Fibroblast of villous mesenchyme (primary cell): ENCODE results near the gene R3HDML. TPM values are rescaled to one million over a fixed set of nuclear protein-coding genes. Genes with fewer than 3 reads are reported as not detected.

Experiments used
- DNase-seq: peaks from one replicate; pipeline ENCODE4 v3.0.0-alpha.2; 2010; ENCODE audit warnings: low read depth
- H3K4me3 ChIP-seq: 2 replicates; pipeline ENCODE4 v1.5.1; 2011; ENCODE audit warnings: low read depth, mild to moderate bottlenecking, low read length
- total RNA-seq: library from RNA; depleted of rRNA; stranded (reverse); fragments of >200 nt; gene quantifications from 2 replicates; pipeline ENCODE4 v1.2.3, GENCODE V29; 2012
- TF ChIP-seq, protein P1 (sequence below): IDR thresholded peaks from 2 replicates; pipeline ENCODE4 v1.5.1; 2012; ENCODE audit warnings: low read depth, mild to moderate bottlenecking, low read length; ENCODE audit not compliant: insufficient read depth

R3HDML gene
- total RNA-seq, 1 donor = not detected

DNA sequence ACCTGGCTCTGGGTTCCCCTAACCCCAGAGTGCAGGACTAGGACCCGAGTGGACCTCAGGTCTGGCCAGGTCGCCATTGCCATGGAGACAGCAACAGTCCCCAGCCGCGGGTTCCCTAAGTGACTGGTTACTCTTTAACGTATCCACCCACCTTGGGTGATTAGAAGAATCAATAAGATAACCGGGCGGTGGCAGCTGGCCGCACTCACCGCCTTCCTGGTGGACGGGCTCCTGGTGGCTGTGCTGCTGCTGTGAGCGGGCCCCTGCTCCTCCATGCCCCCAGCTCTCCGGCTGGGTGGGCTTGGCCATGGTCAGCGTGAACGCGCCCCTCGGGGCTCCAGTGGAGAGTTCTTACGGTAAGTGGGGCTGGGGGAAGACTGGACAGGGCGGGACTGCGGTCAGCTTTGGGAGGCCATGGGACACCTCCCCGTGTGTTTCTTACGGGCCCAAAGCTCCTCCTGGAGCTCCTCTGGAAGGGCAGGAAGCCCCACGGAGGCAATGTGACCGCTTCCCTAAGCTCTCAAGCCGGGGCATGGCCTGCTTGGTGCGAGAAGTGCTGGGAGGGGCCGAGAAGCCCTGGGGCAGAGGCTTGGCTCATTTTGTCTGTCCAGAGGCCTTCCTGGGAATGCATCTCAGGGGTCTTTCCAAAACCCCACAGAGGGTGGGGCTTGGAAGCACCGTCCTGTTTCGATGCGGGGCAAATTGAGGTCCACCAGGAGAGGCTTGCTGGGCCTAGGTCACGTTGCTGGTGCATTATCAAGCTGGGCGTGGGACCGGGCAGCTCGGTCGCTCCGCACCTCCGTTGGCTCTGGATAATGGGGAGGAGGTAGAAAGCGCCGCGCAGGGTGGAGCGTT lies 18.9 kb downstream of the R3HDML start, which contains the start of gene HNF4A:
Gene HNF4A, plus strand, starts transcription at position 202 of the 855 bp plus-strand sequence. Its CDS starts 106 bp downstream, at position 308.
- TF ChIP-seq, protein P1, sequence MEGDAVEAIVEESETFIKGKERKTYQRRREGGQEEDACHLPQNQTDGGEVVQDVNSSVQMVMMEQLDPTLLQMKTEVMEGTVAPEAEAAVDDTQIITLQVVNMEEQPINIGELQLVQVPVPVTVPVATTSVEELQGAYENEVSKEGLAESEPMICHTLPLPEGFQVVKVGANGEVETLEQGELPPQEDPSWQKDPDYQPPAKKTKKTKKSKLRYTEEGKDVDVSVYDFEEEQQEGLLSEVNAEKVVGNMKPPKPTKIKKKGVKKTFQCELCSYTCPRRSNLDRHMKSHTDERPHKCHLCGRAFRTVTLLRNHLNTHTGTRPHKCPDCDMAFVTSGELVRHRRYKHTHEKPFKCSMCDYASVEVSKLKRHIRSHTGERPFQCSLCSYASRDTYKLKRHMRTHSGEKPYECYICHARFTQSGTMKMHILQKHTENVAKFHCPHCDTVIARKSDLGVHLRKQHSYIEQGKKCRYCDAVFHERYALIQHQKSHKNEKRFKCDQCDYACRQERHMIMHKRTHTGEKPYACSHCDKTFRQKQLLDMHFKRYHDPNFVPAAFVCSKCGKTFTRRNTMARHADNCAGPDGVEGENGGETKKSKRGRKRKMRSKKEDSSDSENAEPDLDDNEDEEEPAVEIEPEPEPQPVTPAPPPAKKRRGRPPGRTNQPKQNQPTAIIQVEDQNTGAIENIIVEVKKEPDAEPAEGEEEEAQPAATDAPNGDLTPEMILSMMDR = no peak
- H3K4me3 ChIP-seq = no peak within 1 kb of the TSS
- DNase-seq = no peak

DNA sequence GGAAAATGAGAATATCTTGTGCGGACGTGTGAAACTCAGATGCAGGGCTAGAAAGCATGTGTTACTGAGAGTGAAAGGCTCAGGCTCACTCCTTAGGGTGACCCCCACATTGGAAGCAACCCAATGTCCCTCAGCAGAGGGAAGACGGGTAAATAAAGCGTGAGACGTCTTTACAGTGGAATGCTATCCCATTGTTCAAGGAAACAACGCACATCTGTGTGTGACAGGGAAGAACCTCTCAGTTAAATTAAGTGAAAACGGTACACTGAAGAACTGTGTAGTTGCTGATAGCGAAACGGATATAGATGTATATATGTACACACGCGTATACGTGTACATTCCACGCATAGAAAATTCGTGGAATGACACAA lies 19.5 kb downstream of the R3HDML start:
- DNase-seq = no peak
- TF ChIP-seq, protein P1 = no peak
- H3K4me3 ChIP-seq = no peak overlapping the region

DNA sequence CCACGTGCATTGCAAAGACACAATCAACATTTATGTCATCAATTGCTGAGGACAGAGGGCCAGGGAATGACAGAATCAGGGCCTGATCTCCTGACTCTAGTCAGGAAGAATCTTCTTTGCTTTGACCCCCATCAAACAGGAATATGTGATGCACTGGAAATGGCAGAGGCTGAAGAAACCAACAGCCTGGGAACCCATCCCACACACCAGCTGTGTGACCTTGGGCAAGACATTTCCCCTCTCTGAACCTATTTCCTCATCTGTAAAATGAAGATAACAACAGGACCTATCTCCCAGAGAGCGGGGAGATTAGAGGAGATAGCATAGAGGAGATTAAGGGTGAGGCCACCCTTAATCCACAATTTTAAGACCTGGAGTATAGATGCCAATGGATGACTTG lies 20.2 kb downstream of the R3HDML start:
- DNase-seq = peak; percentile 11
- H3K4me3 ChIP-seq = no peak overlapping the region
- TF ChIP-seq, protein P1 = no peak

DNA sequence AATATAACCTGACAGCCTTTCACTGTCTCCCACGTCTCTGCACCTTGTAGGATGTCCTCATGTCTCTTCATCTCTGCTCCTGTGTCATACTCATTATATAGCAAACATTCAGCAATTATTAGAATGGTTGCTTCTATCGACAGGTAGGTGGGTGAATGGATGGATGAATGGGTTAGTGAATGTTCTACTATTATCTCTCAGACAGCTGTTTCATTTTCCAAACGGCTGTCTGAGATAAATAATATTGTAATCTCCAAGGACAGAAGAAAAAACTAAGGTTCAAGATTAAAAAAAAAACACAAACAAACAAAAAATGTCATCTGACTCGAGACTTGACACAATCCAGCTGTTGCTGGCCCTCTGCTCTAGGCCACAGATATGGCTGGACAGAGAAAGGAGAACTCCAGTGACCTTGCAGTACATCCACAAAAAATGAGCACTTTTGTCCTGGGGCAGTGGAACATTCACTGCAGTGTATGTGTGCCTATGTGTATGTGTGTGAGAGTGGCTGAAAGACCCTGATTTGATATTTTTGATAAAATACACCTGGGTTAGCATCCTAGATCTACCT lies 20.8 kb downstream of the R3HDML start:
- DNase-seq = peak; percentile 29
- TF ChIP-seq, protein P1 = no peak
- H3K4me3 ChIP-seq = no peak overlapping the region

DNA sequence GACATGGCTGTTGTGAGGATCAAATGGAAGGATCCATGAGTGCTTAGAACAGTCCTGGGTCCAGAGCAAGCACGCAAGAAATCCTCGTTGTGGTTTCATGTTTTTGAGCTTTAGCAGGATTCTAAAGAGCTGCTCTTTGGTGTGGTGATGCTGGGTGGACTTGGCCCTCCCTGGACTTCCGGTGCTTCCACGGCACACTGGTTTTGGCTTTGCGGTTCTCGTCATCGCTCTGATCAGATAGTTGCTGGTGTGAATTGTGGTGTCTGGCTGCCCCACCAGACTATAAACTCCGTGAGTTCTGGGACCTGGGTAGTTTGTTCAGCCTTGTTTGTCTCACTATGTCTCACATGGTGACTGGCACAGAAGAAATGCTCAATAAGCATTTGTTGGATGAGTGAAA lies 21.9 kb downstream of the R3HDML start:
- DNase-seq = no peak
- TF ChIP-seq, protein P1 = no peak
- no peak overlapping the region for H3K4me3 ChIP-seq

DNA sequence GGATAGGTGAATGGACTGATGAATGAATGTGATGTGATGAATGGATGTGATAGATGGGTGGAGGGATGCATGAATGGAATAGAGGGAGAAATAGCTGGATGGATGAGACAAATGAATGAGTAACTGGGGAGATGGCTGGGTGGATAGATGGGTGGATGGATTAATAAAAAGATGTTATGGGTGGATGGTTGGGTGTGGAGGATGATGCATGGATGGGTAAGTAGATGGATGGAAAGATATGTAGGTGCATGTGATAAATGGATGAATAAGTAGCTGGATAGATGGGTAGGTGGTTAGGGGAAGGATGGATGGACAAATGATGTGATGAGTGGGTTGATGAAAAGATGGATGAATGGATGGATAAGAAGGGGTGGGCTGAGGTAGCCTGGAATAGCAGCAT lies 23.4 kb downstream of the R3HDML start:
- no peak for DNase-seq
- TF ChIP-seq, protein P1 = no peak
- no peak overlapping the region for H3K4me3 ChIP-seq

DNA sequence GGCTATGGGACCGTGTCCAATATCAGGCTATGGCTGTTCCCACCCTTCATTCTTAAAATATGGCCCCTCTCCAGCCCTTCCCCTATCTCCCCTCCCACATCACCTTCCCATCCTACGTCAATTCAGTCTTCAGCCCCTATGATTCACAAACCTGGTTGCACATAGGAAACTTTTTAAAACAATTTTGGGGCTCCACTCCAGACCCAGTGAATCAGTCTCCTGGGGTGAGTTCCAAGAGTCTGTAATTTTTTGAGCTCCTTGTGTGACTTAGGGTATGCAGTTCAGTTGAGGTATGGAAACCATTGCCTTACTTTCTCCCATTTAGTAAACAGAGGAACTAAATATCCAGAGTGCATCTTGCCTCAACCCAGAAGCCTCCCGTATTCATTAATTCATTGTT lies 24.2 kb downstream of the R3HDML start:
- TF ChIP-seq, protein P1 = no peak
- DNase-seq = no peak
- H3K4me3 ChIP-seq = no peak overlapping the region
